Stimulated activated naive CD8-positive, alpha-beta T cell treated with anti-CD3 and anti-CD28 coated beads, Interleukin-15, amount 100 ng/mL, for 72 hours (primary cell): ENCODE results near the gene NRXN3.

Source experiments
- ATAC-seq: fragments of 150-1000 bp; cut with Tn5 transposase; 2 replicates; pipeline ENCODE4 v1.10.0; 2021; ENCODE audit warnings: mild to moderate bottlenecking, moderate library complexity
- DNase-seq, 2 donors: peaks; one replicate each; pipeline ENCODE4 v3.0.0; 2021 to 2022
- H3K27ac Mint-ChIP-seq, 2 donors: one replicate each; pipeline ENCODE4 v1.8.0; 2022; ENCODE audit warnings: mild to moderate bottlenecking in 2 of 2, mixed read lengths in 2 of 2, moderate library complexity in 2 of 2
- H3K27me3 Mint-ChIP-seq: one replicate; pipeline ENCODE4 v1.8.0; 2022; ENCODE audit warnings: mixed read lengths
- H3K4me1 Mint-ChIP-seq: one replicate; pipeline ENCODE4 v1.8.0; 2022; ENCODE audit warnings: mild to moderate bottlenecking, mixed read lengths
- H3K4me3 Mint-ChIP-seq, 2 donors: one replicate each; pipeline ENCODE4 v1.8.0; 2022; ENCODE audit warnings: mild to moderate bottlenecking in 2 of 2, mixed read lengths in 2 of 2, moderate library complexity in 1 of 2
- H3K9me3 Mint-ChIP-seq, 2 donors: one replicate each; pipeline ENCODE4 v1.8.0; 2022; ENCODE audit warnings: mixed read lengths in 2 of 2

NRXN3 gene

DNA sequence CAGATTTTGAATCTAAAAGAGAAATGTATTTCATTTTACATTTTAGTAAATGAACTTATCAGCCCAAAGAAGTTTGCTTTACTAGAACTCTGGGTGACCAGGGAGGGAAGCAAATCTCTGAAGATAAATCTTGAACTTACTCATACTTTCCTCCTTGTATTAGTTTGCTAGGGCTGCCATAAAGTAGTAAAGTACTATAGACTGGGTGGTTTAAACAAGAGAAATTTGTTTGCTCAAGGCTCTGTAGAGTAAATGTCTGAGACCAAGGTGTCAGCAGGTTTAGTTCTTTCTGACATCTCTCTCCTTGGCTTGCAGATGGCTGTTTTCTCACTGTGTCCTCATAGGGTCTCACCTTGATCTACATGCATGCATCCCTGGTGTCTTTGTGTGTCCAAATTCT lies 1115.1 kb downstream of the NRXN3 start:
- ATAC-seq (no peak), DNase-seq (no peak)
- Mint-ChIP-seq H3K4me1 (peaks cover 2% of the 10 kb centered on the region), H3K4me3 (no peak overlapping the region), H3K27ac (no peak overlapping the region), H3K9me3 (peaks cover 0 to 6% of the 10 kb centered on the region in 2 donors), H3K27me3 (peaks cover 32% of the 10 kb centered on the region)

DNA sequence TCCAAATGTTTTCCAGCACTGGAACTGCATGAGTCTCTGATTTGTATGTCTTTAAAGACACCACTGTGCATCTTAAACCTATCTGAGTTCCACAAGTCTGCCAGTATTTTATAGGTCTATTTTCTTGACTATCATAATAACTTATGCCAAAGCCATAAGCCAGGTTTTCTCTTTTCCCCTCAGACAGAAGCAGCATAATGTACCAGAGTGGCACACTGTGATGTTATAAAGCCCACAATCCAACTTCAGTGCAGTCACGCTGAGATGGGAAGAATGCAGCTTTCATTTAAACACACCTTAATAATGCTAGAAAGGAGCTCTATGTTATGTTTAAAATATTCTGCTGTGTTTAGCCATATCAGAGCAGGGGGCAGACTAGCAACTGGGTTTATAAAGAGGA lies 1117.8 kb downstream of the NRXN3 start:
- DNase-seq (no peak), ATAC-seq (no peak)
- peaks cover 5% of the 10 kb centered on the region for H3K27me3 Mint-ChIP-seq
- no peaks in the 10 kb centered on the region for H3K4me1 Mint-ChIP-seq
- H3K4me3 Mint-ChIP-seq, result no peak overlapping the region
- peaks cover 0 to 13% of the 10 kb centered on the region in 2 donors for H3K9me3 Mint-ChIP-seq
- H3K27ac Mint-ChIP-seq, result no peak overlapping the region

DNA sequence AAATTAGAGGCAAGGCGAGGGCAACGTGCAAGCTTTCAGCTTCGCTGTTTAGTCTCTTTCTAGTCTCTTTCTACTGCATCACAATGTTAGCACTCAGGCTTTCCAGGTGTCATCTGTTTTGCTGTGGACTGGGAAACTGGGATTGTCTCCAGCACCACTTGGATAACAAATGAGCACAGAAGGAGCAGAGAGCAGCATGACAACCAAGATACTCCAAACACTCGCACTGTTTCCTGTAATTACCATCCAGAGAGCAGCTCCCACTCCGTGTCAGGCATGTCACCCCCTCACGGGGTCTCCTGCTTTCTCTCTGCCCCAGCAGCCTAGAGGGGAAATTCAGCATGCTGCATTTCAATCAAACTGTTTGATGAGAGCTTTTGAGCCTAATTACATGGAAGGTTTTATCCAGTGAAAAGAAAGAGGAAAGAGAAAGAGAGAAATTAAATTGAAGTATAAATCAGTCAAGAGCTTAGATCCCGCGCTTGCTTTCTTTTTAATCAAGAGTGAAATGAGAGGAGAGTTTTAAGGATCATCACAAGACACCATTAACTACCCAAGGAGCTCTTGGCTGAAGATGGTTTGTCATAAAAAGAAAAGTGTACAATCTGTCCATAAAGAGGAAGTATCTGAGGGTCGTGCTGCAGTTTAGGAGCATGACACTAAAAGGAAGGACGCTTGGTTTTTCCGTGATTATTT lies 1123.5 kb downstream of the NRXN3 start:
- no peak for DNase-seq
- H3K4me3 Mint-ChIP-seq, result no peak overlapping the region

DNA sequence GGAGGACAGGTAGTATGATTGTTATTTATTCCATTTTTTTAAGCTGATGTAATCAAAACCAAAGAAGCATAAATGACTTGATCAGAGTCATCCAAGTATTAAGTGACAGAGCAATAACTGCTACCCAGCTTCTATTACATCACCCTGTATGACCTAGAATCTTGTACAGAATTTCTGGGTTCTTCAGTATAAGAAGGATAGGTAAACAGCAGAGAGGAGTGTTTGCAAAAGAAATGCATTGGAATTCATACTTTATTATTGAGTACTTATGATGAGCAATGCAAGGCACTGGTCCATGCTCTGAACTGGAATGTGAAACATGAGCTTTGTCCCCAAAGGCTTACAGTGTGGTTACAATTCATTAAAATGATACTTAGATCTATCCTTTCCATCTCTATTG lies 1124.3 kb downstream of the NRXN3 start:
- H3K4me3 Mint-ChIP-seq, result no peak overlapping the region
- H3K4me1 Mint-ChIP-seq, result no peaks in the 10 kb centered on the region
- H3K9me3 Mint-ChIP-seq, result peaks cover 5 to 13% of the 10 kb centered on the region in 2 donors
- H3K27me3 Mint-ChIP-seq, result no peaks in the 10 kb centered on the region
- ATAC-seq (no peak), DNase-seq (no peak)
- no peak overlapping the region for H3K27ac Mint-ChIP-seq

More for the DNA sequence above, 1123.5 kb downstream of the NRXN3 start:
- ATAC-seq, result no peak
- peaks cover 5 to 13% of the 10 kb centered on the region in 2 donors for H3K9me3 Mint-ChIP-seq
- no peaks in the 10 kb centered on the region for H3K27me3 Mint-ChIP-seq
- no peak overlapping the region for H3K27ac Mint-ChIP-seq
- H3K4me1 Mint-ChIP-seq, result no peaks in the 10 kb centered on the region

DNA sequence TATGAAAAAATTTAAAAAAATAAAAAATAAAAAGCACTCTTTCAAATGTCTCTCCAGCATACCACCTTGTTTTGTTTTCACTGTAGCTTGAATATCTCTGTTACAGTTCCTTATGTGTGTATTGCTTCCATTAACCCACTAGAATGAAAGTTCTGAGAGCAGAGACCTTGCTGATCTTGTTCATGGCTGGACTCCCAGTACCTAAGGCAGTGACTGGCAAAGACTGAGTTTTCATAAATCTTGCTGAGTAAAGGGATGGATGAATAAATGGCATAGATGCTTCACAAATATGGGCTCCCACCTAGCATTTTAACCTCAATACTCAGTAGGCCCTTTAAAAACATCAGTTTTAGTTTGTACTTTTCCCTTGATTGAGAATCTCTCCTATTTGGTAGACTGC lies 1125.2 kb downstream of the NRXN3 start:
- Mint-ChIP-seq H3K27ac (no peak overlapping the region), H3K4me1 (no peaks in the 10 kb centered on the region), H3K27me3 (no peaks in the 10 kb centered on the region), H3K9me3 (peaks cover 5 to 9% of the 10 kb centered on the region in 2 donors), H3K4me3 (no peak overlapping the region)
- no peak for ATAC-seq
- no peak for DNase-seq

DNA sequence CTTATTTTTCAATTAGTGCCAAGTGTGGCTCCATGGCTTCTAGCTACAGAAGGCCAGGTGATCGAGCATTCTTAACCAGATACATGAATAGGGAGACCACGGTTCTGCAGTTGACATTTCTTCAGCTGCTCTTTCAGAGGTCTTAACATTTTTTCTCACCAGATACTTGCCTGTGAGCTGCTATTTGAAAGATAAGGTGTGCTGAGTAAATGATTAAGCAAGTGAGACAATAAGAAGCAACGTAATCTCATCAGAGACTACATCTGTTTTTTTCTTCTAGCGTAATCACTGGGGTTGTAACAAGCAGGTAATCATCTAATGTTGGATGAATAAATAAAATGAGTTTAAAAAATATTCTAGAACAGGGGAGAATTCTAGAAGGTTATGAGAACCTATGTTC lies 1128.2 kb downstream of the NRXN3 start:
- H3K27ac Mint-ChIP-seq, result no peak overlapping the region
- H3K9me3 Mint-ChIP-seq, result peaks cover 10 to 27% of the 10 kb centered on the region in 2 donors
- no peak for ATAC-seq
- no peaks in the 10 kb centered on the region for H3K4me1 Mint-ChIP-seq
- no peak overlapping the region for H3K4me3 Mint-ChIP-seq
- no peaks in the 10 kb centered on the region for H3K27me3 Mint-ChIP-seq
- DNase-seq, result no peak

DNA sequence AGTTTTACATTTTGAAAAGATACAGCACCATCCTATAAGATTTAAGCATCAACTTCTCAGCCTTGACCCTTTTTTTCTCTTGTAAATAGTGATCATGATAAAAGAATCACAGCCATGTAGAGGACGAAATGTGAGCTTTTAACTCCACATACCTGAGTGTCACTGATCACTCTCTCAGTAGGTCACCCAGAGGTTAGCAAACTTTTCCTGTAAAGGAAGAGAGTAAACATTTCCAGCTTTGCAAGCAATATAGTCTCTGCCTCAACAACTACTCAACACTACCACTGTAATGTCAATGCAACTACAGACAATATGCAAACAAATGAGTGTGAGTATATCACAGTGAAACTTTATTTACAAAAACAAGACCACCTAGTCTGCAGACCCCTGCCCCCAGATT lies 1129.0 kb downstream of the NRXN3 start:
- ATAC-seq, result no peak
- no peaks in the 10 kb centered on the region for H3K4me1 Mint-ChIP-seq
- peaks cover 10 to 27% of the 10 kb centered on the region in 2 donors for H3K9me3 Mint-ChIP-seq
- no peaks in the 10 kb centered on the region for H3K27me3 Mint-ChIP-seq
- H3K4me3 Mint-ChIP-seq, result no peak overlapping the region
- no peak for DNase-seq
- no peak overlapping the region for H3K27ac Mint-ChIP-seq

DNA sequence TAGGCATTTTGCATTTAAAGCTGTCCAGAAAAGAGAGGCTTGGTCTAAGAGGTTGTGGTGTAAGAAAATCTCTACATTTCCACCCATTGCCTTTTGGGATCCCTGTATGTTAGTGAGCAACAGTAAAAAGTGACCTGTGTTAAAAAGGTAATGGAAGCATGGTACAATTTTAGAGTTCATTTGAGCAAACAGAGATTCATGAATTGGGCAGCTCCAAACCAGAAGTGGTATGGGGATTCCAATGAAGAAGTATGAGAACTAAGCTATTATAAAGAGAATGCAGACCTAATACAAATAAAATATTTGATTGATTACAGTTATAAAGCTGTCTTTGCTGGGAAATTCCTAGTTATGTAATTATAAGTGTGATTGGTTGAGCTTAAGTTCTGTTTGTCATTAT lies 1134.1 kb downstream of the NRXN3 start:
- Mint-ChIP-seq H3K4me3 (no peak overlapping the region), H3K9me3 (peaks cover 14 to 39% of the 10 kb centered on the region in 2 donors), H3K4me1 (no peaks in the 10 kb centered on the region), H3K27me3 (no peaks in the 10 kb centered on the region), H3K27ac (no peak overlapping the region)
- DNase-seq (no peak), ATAC-seq (no peak)

DNA sequence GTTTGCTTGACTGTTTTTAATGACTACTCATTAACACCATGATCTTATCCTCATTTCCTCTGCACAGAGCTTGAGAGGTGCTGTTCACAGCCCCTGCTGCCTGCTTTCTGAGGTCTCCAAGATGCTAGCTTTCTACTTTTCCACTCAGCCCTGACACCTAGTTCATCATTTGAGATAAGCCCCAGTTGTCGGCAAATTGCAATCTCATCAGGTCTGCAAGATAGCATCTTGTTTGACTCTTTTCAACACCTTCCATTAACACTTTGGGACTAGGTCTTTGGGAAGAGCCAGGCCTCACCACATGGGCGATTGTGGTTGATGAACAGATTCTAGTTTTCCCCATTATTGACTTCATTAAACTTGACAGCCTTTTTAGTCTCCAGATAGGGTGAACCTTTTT lies 1136.4 kb downstream of the NRXN3 start:
- DNase-seq (no peak), ATAC-seq (no peak)
- Mint-ChIP-seq H3K4me1 (no peaks in the 10 kb centered on the region), H3K4me3 (no peak overlapping the region), H3K9me3 (peaks cover 14 to 25% of the 10 kb centered on the region in 2 donors), H3K27me3 (no peaks in the 10 kb centered on the region), H3K27ac (no peak overlapping the region)

DNA sequence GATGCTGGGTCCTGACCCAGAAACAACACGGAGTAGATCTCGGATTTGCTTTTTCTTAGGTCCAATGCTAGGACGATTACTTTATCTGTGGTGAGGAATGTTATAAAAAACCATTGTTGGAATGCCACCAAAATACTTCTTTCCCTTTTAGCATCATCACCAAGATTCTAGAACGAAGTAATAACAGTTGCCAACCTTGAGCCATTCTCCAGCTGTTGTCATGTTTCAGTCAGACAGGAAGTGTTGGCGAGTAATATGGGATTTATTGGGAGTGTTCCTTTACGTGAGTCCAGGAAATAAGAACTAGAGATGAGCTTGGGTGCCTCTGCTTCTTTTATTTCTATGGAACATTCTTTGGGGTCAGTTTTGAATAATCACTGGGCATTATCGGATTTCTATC lies 1148.2 kb downstream of the NRXN3 start:
- ATAC-seq (no peak), DNase-seq (no peak)
- no peak overlapping the region for H3K4me3 Mint-ChIP-seq
- H3K27ac Mint-ChIP-seq, result no peak overlapping the region
- H3K9me3 Mint-ChIP-seq, result no peaks in the 10 kb centered on the region
- H3K27me3 Mint-ChIP-seq, result no peaks in the 10 kb centered on the region
- no peaks in the 10 kb centered on the region for H3K4me1 Mint-ChIP-seq

DNA sequence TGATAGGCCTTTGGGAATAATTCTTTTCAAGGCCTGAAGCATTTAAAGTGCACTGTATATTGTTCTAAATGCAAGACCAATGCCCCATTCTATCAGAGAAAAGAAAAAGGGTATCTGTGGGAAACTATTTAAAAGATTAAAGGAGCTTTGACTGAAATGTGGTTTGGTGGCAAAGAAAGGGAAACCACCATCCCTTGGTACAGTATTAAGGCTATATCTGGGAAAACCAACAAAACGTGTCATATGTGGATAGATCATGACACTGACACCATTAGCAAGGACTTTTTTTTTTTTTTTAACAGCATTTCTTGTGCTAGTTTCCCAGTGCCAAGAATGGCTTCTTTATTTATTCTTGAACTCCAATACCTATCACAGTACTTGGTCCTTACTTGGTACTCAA lies 1150.4 kb downstream of the NRXN3 start:
- no peak for ATAC-seq
- Mint-ChIP-seq H3K4me3 (no peak overlapping the region), H3K4me1 (no peaks in the 10 kb centered on the region), H3K9me3 (no peaks in the 10 kb centered on the region), H3K27ac (no peak overlapping the region), H3K27me3 (no peaks in the 10 kb centered on the region)
- DNase-seq, result no peak

DNA sequence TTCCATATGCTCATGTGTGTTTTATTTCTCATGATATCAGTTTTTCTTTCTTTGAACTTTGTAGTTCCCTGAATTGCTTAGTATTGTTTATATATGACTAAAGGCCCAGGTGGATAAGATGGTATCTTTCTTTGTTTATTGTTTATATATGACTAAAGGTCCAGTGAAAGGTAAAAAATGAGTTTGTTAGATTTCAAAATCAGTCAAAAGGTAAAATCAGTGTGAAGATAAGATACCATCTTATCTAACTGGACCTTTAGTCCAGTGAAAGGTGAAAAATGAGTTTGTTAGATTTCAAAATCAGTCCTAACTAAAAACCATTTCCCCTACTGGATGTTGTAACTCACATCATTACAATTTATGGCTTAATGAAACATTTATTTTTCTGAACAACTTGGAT lies 1150.9 kb downstream of the NRXN3 start:
- Mint-ChIP-seq H3K27me3 (no peaks in the 10 kb centered on the region), H3K9me3 (no peaks in the 10 kb centered on the region), H3K4me1 (no peaks in the 10 kb centered on the region), H3K27ac (no peak overlapping the region), H3K4me3 (no peak overlapping the region)
- DNase-seq, result no peak
- no peak for ATAC-seq

DNA sequence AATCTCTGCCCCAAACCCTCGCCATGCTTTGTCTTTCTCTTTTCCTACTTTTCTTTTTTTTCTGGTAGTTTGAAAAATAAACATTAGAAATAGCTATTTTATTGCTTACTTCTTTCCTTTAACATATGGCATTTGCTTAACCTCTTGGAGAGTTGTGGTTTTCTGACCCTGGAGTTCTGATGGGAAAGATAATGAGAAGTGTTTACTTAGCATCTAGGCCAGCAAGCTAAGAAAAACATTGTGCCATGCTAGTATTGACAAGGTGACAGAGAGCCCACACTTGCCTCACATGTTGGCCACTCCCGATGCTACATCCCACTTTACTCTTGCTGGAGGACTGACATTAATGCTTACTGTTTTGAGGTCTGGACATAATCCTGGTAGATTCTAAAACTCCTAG lies 1154.9 kb downstream of the NRXN3 start:
- H3K4me3 Mint-ChIP-seq, result no peak overlapping the region
- H3K9me3 Mint-ChIP-seq, result peaks cover 0 to 8% of the 10 kb centered on the region in 2 donors
- ATAC-seq (no peak), DNase-seq (no peak)
- no peaks in the 10 kb centered on the region for H3K27me3 Mint-ChIP-seq
- H3K4me1 Mint-ChIP-seq, result no peaks in the 10 kb centered on the region
- H3K27ac Mint-ChIP-seq, result no peak overlapping the region

DNA sequence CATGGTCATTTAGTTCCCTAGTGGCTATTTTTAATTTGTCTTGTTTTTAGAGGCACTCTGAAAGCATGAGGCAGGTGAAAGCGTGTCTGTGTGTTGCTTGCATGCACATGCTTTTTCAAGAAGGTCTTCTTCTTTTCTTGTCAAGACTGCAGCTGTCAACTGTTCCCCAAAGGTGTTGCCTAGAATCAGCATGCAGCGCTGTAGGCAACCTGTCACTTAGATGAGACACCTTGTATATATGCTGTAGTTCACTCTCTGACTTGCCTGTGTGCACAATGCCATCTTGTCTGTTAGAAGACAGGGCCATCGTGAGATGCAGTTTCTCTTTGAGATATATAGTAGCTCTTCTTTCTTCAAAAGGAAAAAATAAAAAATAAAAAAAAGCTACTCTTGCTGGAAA lies 1155.4 kb downstream of the NRXN3 start:
- H3K27me3 Mint-ChIP-seq, result no peaks in the 10 kb centered on the region
- H3K27ac Mint-ChIP-seq, result no peak overlapping the region
- DNase-seq (no peak), ATAC-seq (no peak)
- peaks cover 0 to 8% of the 10 kb centered on the region in 2 donors for H3K9me3 Mint-ChIP-seq
- H3K4me3 Mint-ChIP-seq, result no peak overlapping the region
- no peaks in the 10 kb centered on the region for H3K4me1 Mint-ChIP-seq

DNA sequence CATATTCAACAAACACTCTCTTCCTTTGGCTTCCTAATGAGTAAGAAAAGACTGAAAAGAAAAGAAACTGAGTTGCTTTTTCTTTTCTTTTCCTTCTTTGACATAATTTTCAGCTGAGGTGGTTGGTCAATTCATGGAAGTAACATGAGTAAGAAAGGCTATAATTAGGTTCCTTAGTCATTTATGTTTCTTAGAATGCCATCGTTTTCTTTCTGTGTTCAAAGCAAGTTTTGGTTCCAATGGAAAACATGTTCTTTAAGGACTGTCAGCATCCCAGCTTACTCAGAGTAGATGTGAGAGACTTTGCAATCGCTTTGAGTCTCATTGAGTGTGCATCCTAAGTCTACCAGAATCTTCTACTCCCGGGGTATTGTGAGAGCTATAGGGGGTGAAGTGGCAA lies 1158.7 kb downstream of the NRXN3 start:
- DNase-seq, result no peak
- H3K27me3 Mint-ChIP-seq, result no peaks in the 10 kb centered on the region
- H3K4me3 Mint-ChIP-seq, result no peak overlapping the region
- H3K4me1 Mint-ChIP-seq, result no peaks in the 10 kb centered on the region
- H3K27ac Mint-ChIP-seq, result no peak overlapping the region
- no peak for ATAC-seq
- peaks cover 0 to 8% of the 10 kb centered on the region in 2 donors for H3K9me3 Mint-ChIP-seq

DNA sequence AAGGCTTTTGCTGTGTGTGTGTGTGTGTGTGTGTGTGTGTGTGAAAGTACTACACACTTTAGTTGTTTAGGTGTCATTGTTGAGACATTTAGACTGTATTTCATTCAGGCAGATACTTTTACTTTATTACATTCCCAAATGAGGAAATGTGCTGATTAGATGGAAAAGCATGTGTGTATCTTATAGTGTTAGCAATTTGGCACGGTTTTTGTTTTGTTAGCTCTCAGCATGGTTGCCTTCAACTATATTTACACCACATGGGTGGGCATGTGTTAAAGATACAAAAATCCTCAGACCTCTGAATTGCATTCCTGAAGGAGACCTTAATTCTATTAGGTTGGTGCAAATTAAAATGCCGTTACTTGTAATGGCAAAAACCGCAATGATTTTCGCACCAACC lies 1161.7 kb downstream of the NRXN3 start:
- DNase-seq, result no peak
- ATAC-seq, result no peak
- Mint-ChIP-seq H3K4me3 (no peak overlapping the region), H3K9me3 (peaks cover 0 to 8% of the 10 kb centered on the region in 2 donors), H3K4me1 (no peaks in the 10 kb centered on the region), H3K27ac (no peak overlapping the region), H3K27me3 (peaks cover 7% of the 10 kb centered on the region)
